GM21723 (cell line): Measurements from ENCODE around the gene CAMK2G.
"Not testable (repeated sequence)": the region's sequence is repeated elsewhere in the genome, so short reads cannot be mapped to it uniquely, and the experiment has no call there.

Experiments
- ATAC-seq: cut with Tn5 transposase; IDR thresholded peaks from one replicate; pipeline ENCODE4 v1.9.1; 2021; ENCODE audit warnings: mild to moderate bottlenecking, moderate library complexity; ENCODE audit not compliant: unreplicated experiment

Gene CAMK2G

DNA sequence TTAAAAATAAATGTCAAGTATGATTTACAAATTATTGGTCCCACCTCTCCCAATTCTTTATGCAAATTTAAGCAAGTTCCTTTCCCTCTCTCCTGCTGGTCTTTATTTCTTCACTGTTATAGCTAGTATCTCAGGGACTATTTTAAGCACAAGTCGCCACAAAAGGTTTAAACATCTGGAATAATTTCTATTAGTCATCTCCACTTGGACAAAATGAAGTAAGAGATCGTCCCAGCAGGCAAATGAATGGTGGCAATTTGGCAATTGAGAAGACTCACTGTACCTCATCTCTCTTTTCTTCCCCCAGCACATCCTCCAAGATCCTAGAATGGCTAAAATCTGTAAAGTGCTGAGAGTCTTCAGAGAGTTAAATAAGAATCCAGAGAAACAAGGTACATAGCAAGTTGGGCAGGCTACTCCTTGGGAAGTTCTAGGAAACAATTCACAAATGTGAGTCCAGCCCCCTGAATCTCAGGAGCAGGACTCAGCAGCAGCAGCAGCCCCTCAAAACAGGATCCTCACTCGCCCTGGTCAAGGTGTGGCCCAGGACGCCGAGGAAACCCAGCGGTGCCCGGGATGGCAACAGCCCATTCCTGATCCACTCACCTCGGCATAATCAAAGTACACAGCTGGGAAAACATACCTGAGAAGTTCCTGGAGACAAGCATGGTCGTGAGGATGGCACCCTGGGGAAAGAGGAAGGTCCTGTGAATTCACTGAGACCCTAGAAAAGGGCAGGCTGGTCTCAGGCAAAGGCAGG, 32.6 kb downstream of the CAMK2G start:
- no peak for ATAC-seq

GRCh38 chr10:73841061-73841421, 33.3 kb downstream of the CAMK2G start:
- ATAC-seq: no peak

DNA sequence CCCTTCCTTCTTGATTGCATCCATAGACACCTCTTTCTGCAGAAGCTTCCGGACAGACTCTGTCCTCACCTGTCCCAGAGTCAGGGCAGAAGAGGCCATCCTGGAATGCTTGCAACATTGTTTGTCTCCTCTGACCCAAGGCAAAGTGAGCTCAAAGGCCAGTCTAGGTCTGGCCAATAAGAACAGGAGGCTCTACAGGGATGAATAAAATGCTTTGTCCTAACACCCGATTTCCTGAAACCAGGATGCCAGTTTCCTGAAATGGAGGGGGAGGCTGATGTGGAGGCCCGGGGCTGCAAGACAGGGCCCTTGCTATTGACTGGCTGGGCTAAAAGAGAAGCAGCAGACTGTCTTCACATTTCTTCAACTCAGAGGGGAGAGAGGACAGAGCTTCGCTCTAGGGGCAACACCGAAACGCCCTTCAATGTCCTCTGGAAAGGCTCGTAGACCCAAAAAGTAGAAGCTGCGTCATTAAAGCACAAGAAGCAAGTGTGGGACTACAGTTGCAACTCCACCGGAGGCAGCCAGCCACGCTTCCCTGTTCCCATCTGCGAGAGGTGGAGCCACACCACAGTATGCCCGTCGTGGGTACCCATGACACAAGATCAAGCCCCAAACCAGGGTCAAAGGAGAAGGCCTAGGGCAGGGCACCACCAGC, 33.8 kb downstream of the CAMK2G start:
- no peak for ATAC-seq

DNA sequence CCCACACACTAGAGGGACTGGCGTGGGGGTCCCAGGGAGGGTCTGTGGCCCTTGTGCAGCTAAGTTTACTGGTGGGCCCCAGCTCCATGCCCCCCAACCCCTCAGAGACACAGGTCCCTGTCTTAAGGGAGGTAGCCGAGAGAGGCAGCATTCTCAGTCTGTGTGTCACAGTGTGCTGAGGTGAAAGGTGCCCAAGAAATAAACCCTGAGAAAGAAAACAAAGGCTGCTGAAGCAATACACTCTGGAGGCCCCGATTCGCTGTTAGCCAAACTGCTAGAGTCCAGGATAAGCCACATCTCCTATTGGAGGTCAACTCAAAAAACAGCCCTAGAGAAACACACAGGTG, 34.3 kb downstream of the CAMK2G start:
- ATAC-seq: no peak

DNA sequence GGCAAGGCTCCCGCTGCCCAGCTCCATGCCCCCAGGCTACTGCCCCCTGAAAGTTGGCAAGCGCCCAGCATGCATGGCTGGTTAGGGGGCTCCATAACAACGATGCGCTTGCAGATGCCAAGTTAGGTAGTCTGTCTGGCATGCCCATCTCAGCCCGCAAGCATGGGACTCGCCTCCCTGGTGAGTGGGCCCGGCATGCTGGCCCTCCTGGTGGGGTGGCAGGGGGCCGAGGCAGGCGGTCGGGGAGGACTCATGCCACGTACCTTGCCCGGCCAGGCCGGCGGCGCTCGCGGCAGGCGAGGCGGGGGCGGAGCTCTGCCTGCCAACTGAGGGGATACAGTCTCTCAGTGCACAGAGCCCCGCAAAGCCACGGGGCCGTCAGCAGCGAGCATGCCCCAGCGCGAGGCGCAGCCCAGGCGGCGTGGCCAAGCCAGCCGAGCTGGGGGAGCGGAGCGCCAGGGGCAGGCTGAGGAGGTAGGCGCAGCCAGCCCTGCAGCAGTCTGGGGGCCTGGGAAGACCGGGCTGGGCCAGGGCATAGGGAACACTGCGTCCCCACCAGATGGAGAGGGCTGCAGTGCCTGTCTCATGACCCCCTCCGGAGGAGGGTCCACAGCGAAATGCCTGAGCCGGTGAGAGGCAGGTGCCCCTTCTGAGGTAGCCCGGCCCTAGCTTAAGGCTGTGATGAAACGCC, 34.9 kb downstream of the CAMK2G start:
- no peak for ATAC-seq

GRCh38 chr10:73838827-73839226, 35.5 kb downstream of the CAMK2G start:
- no peak for ATAC-seq

GRCh38 chr10:73838008-73838567, 36.3 kb downstream of the CAMK2G start:
- ATAC-seq: no peak

DNA sequence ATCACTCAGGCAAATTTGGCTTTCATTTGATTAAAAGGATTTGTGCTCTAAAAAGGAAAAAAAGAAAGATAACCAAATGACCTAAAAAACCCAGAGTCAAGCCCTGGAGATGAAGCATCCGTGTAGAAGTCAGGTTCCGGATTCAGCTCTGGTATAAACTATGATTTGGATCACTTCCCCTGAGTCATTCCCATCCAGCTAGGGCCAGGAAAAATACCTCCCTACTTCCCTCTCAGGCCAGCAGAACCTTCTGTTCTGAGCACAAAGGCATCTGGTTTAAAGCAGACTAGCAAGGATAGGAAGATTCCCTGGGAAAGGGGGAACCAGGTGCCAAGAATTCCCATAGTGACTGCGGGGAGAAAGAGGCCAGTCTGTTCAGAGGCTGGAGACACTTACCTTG, 37.3 kb downstream of the CAMK2G start:
- no peak for ATAC-seq

GRCh38 chr10:73836427-73836980, 37.9 kb downstream of the CAMK2G start:
- no peak for ATAC-seq

DNA sequence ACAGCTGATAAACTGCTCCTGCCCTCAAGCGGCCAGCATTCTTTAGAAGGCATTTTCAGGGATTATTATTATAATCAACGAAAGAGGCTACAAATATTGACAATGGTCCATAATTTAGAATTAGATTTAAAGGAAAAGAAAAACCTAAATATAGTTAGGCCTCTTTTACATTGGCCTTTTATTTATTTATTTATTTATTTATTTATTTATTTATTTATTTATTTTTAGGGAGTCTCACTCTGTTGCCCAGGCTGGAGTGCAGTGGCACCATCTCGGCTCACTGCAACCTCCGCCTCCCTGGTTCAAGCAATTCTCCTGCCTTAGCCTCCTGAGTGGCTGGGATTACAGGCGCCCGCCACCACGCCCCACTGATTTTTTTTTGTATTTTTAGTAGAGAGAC, 45.3 kb downstream of the CAMK2G start:
- ATAC-seq: not testable (repeated sequence)

DNA sequence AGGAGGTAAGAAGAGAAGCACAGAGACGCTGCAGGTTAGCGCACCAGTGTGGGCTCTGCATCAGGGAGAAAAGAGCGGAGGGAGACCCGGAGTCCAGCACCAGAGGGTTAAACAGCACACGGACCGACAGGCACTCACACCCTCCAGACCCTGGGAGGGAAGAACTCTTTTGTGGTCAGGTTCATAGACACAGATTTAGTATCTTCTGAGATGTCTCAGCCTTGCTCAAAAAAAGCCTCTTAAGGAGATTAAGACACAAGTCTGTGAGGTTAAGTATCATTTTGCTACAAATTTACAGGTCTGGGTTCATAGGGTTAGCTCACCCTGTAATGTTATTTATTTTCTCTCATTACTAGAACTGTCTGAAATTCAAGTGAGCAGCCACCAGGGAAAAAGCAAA, 46.2 kb downstream of the CAMK2G start:
- ATAC-seq: no peak

DNA sequence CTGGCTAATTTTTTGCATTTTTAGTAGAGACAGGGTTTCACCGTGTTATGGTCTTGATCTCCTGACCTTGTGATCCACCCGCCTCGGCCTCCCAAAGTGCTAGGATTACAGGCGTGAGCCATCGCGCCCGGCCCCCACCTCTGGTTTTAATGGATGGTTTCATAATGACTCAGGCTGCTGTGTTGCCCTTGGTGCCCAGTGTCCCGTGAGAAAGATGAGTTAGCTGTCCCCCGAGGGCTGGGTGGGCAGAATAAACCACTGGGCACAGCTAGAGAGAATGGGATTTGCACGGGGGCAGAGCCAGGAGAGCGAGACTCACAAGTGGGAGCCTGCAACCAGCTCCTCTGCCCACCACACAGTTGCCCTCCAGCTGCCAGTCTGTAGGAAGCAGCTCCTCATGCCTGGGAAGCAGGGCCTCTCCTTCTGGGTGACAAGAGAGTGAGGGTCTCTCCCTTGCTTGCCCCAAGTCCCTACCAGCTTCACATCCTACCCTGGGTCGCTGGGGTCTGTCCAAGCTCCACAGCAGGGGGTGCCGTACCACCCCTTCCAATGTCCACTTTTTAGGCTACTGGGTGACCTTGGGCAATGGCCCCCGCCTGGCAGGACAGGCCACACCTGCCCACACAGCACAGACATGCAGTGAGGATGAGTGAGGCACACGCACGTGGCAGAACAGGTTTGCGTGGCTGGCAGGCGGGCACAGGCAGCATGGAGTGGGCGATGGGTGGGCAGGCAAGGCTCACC, 46.8 kb downstream of the CAMK2G start:
- no peak for ATAC-seq

- no peak for ATAC-seq
These were observed 50.1 kb downstream of the CAMK2G start for GRCh38 chr10:73824146-73824725.

GRCh38 chr10:73823391-73823790, 51.0 kb downstream of the CAMK2G start:
- no peak for ATAC-seq

DNA sequence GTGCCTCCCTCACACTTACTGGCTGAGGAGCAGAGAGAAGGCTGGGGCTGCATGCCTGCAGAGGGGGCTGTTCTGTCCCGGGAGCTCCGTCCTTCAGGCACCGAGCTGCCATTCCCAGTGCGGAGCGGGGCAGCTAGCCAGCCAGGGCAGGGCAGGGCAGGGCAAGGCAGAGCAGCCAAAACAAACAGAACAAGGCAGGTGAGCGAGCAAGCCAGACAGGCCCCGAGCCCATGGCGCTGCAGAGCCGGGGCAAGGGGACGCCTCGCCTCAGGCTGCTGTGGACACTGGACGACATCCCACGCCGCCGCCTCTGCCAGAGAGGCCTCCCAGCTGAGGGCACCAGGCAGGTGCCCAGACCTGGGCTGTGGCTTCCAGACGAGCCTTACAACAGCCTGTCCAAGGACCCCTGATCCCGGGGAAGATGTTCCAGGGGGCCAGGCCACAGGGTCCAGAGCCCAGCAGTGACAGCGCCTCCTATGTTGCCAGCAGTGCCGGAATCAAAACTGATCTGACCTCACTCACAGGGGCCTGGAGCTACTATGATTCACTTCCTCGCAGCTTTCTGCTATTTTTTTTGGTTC, 54.8 kb downstream of the CAMK2G start:
- ATAC-seq: no peak

GRCh38 chr10:73819081-73819480, 55.3 kb downstream of the CAMK2G start:
- ATAC-seq: no peak

- ATAC-seq: no peak
These were observed 56.0 kb downstream of the CAMK2G start for GRCh38 chr10:73818402-73818801.

- no peak for ATAC-seq
These were observed 56.5 kb downstream of the CAMK2G start for GRCh38 chr10:73817826-73818225.

GRCh38 chr10:73816917-73817729, 57.2 kb downstream of the CAMK2G start:
- no peak for ATAC-seq

- no peak for ATAC-seq
These were observed 58.7 kb downstream of the CAMK2G start for GRCh38 chr10:73815719-73816030.
